HG03280 (cell line): ENCODE data around the gene CHKA.

Source experiments
- ATAC-seq: cut with Tn5 transposase; IDR thresholded peaks from one replicate; pipeline ENCODE4 v1.9.1; 2021; ENCODE audit warnings: mild to moderate bottlenecking, moderate library complexity; ENCODE audit not compliant: unreplicated experiment

Gene CHKA

GRCh38 chr11:68143310-68143689, 22.1 kb upstream of the CHKA start:
- ATAC-seq = no peak

- no peak for ATAC-seq
Measured at GRCh38 chr11:68142441-68143309, 21.5 kb upstream of the CHKA start.

GRCh38 chr11:68142028-68142412, 20.8 kb upstream of the CHKA start:
- ATAC-seq = no peak

- no peak for ATAC-seq
Measured at GRCh38 chr11:68141246-68142027, 20.2 kb upstream of the CHKA start.

GRCh38 chr11:68140496-68141245, 19.5 kb upstream of the CHKA start:
- ATAC-seq = no peak

GRCh38 chr11:68138237-68138636, 17.0 kb upstream of the CHKA start:
- ATAC-seq = no peak

- no peak for ATAC-seq
Measured at GRCh38 chr11:68137833-68138232, 16.6 kb upstream of the CHKA start.

- ATAC-seq = no peak
Measured at GRCh38 chr11:68136866-68137265, 15.7 kb upstream of the CHKA start.

GRCh38 chr11:68135161-68135560, 14.0 kb upstream of the CHKA start:
- ATAC-seq = no peak

- ATAC-seq = no peak
Measured at GRCh38 chr11:68133761-68134160, 12.6 kb upstream of the CHKA start.

GRCh38 chr11:68130121-68130520, 8.9 kb upstream of the CHKA start:
- ATAC-seq = no peak

GRCh38 chr11:68128682-68129327, 7.6 kb upstream of the CHKA start:
- ATAC-seq = no peak

GRCh38 chr11:68127714-68128681, 6.8 kb upstream of the CHKA start:
- no peak for ATAC-seq

GRCh38 chr11:68125164-68125563, 4.0 kb upstream of the CHKA start:
- ATAC-seq = no peak

GRCh38 chr11:68122936-68123539, 1.9 kb upstream of the CHKA start:
- ATAC-seq = no peak

- ATAC-seq = peak; percentile 23
Measured at GRCh38 chr11:68120273-68121066, 718 bp downstream of the CHKA start.

GRCh38 chr11:68118706-68119448, 2.3 kb downstream of the CHKA start:
- no peak for ATAC-seq
